Dedifferentiated amniotic fluid mesenchymal stem cell (primary cell): ENCODE results near the gene ANG.
"Not testable (repeated sequence)": the region's sequence is repeated elsewhere in the genome, so short reads cannot be mapped to it uniquely, and the experiment has no call there.

Experiments
- DNase-seq: peaks from one replicate; pipeline ENCODE4 v3.0.0-alpha.2; 2016; ENCODE audit errors: extremely low spot score

The ANG gene

DNA sequence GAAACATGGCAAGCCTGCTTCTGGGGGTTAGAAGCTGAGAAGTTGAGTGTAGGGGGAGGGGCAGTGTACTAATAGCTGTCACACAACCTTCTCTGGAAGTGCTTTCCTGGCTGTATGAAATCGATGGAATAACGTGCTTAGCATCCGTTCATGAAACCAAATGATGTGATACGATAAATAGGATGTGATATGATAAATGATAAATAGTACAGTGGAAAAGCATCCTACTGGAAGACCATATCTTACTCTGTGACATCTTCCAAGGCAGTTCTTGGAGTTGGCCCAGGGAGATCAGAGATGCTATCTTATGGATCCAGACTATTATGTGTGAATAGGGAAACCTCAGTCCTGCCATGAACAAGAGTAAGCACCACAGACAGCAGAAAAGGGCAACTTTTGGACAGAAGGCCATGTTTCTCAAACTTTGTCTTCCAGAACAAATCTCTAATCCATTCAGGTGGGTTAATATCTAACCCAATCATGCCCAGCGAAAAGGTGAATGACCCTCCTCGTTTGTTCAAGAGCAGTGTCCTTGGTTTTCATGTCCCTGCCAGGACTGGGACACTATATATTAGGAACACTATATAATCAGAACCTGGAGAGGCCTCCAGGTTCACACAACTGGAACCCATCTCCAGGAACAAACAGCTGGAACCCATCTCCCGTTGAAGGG is at the start of gene ANG:
TSS of gene ANG (plus strand) at position 598 of the 673 bp plus-strand sequence. CDS start 4,801 bp downstream, outside the sequence.
- DNase-seq = no peak

GRCh38 chr14:20641591-20641990 is 47.0 kb upstream of the ANG start, which contains the start of gene OR6S1:
OR6S1 (minus strand) TSS chr14:20641691; CDS start chr14:20641691, 0 bp downstream.
- no peak for DNase-seq

- no peak for DNase-seq
These were observed 46.4 kb upstream of the ANG start for GRCh38 chr14:20642182-20642581.

DNA sequence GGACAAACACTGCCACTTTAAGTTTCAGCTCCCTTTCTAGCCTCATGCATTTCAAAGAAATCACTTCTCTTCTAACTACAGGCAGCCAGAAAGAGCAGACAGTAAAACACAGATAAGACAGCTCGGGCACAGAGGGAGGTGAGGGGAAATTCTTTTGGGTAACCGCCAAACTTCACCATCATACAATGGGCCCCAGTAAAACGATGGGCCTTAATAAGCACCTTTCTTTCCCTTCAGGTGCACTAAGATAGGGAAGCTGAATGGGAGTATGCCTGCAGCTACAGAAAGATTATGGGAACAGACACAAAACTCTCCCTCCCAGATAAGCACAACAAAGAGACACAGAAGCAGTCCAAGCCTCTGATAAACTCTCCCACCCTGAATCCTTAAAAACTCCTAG is 45.8 kb upstream of the ANG start:
- DNase-seq = not testable (repeated sequence)

GRCh38 chr14:20644520-20644919 is 44.0 kb upstream of the ANG start:
- DNase-seq = no peak

GRCh38 chr14:20645481-20645880 is 43.1 kb upstream of the ANG start:
- DNase-seq = no peak

GRCh38 chr14:20652996-20653975 is 35.3 kb upstream of the ANG start:
- DNase-seq = no peak

- no peak for DNase-seq
These were observed 32.7 kb upstream of the ANG start for GRCh38 chr14:20655851-20656250.

- no peak for DNase-seq
These were observed 32.3 kb upstream of the ANG start for GRCh38 chr14:20656274-20656673.

- DNase-seq = no peak
These were observed 31.1 kb upstream of the ANG start for GRCh38 chr14:20657216-20658211.

GRCh38 chr14:20658246-20658645 is 30.3 kb upstream of the ANG start:
- DNase-seq = no peak

GRCh38 chr14:20659336-20659735 is 29.2 kb upstream of the ANG start:
- no peak for DNase-seq

DNA sequence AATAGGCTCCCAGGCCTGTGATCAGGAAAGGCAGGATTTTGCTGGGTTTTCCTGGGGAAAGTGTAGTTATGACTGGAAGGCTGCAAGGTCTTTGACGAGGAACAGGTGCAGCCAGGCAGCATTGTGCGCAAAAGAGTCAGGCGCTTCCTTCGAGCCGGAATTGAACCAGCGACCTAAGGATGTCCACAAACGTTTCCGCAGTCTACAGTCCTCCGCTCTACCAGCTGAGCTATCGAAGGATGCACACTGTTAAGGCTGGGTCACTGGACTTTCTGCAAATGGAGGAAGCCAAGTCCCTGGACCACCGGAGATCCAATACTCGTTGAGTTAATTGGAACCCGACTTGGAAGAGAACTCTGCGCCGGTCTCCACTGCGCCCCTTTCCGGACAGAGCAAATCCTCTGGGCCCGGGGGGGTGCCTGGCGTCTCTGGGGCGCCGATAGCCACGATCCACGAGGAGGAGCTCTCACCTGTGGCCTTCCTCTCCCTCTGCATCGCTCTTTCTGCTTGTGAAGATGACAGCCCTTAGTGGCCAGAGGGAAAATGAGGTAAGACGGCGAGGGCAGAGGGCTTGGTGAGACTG is 28.7 kb upstream of the ANG start:
- no peak for DNase-seq

- DNase-seq = no peak
These were observed 27.4 kb upstream of the ANG start for GRCh38 chr14:20661197-20661596.

- DNase-seq = no peak
These were observed 25.4 kb upstream of the ANG start for GRCh38 chr14:20662968-20663732.

DNA sequence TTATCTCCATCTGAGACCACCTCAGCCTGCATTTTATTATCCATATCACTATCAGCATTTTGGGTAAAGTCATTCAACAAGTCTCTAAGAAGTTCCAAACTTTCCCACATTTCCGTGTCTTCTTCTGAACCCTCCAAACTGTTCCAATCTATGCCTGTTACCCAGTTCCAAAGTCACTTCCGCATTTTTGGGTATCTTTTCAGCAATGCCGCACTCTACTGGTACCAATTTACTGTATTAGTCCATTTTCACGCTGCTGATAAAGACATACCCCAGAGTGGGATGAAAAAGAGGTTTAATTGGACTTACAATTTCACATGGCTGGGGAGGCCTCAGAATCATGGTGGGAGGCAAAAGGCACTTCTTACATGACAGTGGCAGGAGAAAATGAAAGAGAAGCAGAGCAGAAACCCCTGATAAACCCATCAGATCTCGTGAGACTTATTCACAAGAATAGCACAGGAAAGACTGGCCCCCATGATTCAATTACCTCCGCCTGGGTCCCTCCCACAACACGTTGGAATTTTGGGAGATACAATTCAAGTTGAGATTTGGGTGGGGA is 22.1 kb upstream of the ANG start:
- DNase-seq = not testable (repeated sequence)

DNA sequence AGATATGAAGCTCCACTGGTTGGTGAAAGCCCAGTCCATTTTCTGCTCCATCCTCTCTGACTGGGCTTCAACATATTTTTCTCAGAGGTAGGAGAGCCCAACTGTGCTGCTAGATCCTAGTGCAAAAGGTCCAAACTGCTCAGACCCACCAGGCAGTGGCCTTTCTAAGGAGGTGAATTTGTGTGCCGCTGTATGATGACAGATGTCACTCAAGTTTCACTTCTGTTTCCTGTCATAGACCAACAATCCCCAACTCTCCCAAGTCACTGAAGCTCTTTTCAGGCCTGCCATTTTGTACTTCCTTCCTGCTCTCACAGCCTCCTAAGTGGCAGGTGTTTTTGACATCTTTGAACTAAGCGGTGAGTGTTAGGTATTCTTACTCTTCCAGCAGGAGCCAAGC is 20.6 kb upstream of the ANG start:
- no peak for DNase-seq

GRCh38 chr14:20668969-20669368 is 19.6 kb upstream of the ANG start:
- DNase-seq = no peak

DNA sequence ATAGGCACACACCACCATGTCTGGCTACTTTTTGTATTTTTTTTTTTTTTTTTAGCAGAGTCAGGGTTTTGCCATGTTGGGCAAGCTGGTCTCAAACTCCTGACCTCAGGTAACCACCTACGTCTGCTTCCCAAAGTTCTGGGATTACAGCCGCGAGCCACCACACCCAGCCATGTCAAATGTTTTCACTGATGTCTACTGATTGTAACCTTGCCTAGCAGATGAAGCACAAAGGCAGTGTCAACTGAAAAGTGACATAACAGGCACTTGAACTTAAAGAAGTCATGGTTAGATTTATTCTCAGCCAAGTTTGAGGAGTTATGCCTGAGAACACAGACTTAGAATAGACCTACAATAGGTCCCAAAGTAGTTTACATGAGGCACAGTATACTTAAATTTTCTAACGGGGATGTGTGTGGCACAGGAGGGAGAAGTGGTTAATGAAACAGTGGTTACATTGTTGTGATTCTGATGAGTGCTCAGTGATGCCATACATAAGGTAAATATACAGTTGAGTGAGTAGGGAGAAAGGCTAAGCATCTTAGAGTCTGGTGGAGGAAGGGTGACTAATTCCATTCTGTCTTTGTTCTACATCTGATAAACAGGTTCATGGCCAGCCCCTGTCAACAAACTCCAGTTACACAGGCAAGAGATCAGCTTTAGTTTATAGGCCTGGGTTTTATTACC is 16.8 kb upstream of the ANG start:
- DNase-seq = no peak

DNA sequence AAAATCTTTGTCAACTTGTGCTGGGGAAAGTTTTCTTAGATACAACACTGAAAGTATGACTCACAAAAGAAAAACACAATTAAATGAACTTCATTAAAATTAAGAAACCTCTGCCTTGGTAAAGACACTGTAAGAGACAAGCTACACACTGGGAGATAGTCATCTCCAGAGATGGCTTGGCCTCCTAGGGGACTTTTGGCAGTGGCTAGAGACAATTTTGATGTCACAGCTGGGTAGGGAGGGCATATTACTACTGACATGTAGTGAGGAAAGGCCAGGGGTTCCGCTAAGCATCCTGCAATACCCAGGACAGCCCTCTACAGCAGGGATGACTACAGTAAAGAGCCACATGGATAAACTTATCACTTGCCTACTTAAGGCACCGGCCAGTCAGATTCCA is 12.9 kb upstream of the ANG start:
- DNase-seq = no peak
